Upper lobe of left lung (tissue), 4 donors: Measurements from ENCODE around the gene AMIGO2.

Experiments used
- CTCF ChIP-seq, 6 experiments: fragments of 450-650 bp in 4 of 6; fragments of 200-600 bp in 2 of 6; sonication (generic) in 2 of 6; IDR thresholded peaks; one replicate each; pipeline ENCODE4 v1.5.1; 2016 to 2019; ENCODE audit warnings: antibody characterized with exemption in 6 of 6
- EP300 ChIP-seq, 4 donors: sonication (generic); formaldehyde crosslinking; IDR thresholded peaks; one replicate each; pipeline ENCODE4 v1.5.1; 2017; ENCODE audit warnings: antibody characterized with exemption in 4 of 4, control low read depth in 2 of 4
- POLR2A ChIP-seq, 4 donors: fragments of 450-650 bp; IDR thresholded peaks; one replicate each; pipeline ENCODE4 v1.5.1; 2016 to 2017; ENCODE audit warnings: antibody characterized with exemption in 4 of 4, mild to moderate bottlenecking in 2 of 4
- POLR2AphosphoS5 ChIP-seq, 2 donors: sonication (generic); formaldehyde crosslinking; IDR thresholded peaks; one replicate each; pipeline ENCODE4 v1.5.1; 2017; ENCODE audit warnings: antibody characterized with exemption in 2 of 2

GRCh38 chr12:47107446-47107845, 27.7 kb upstream of the AMIGO2 start:
- TF ChIP-seq CTCF (IDR thresholded peaks at IDR 0.05) = no peak
- no peak for TF ChIP-seq POLR2A (IDR thresholded peaks at IDR 0.05)
- TF ChIP-seq EP300 (IDR thresholded peaks at IDR 0.05) = no peak
- TF ChIP-seq POLR2AphosphoS5 (IDR thresholded peaks at IDR 0.05) = no peak
